SK-N-SH (cell line): Measurements from ENCODE around the gene ANKFN1. TPM values are rescaled to one million over a fixed set of nuclear protein-coding genes. Genes with fewer than 3 reads are reported as not detected.

Experiments
- CTCF ChIA-PET: fragments of 300-600, 350-600 bp; formaldehyde crosslinking; extraction: SDS; loops from one replicate; lab custom pipeline; 2021; lab: Yijun Ruan, JAX
- POLR2A ChIA-PET: fragments of 350-600 bp; sonication (Branson Sonifier 250); formaldehyde crosslinking; extraction: SDS; loops from one replicate; lab custom pipeline; 2020; ENCODE audit warnings: antibody characterized with exemption, inconsistent platforms; lab: Yijun Ruan, JAX
- DNase-seq: peaks from one replicate; pipeline ENCODE4 v3.0.0; 2012
- H2AFZ ChIP-seq: fragments of 200-600 bp; sonication (generic); 2 replicates; pipeline ENCODE4 v1.8.1; 2016; ENCODE audit warnings: antibody characterized with exemption, mild to moderate bottlenecking, low read depth
- H3F3A ChIP-seq: fragments of 200-600 bp; sonication (generic); replicated peaks from 2 replicates; pipeline ENCODE3; 2016; ENCODE audit warnings: antibody characterized with exemption, mild to moderate bottlenecking; ENCODE audit not compliant: insufficient read depth
- H3K27ac ChIP-seq, 2 experiments: fragments of 200-500 bp in 1 of 2; fragments of 200-600 bp in 1 of 2; sonication (Bioruptor generic) in 1 of 2; sonication (generic), shearing (Covaris generic) in 1 of 2; 2 replicates each; pipeline versions ENCODE4 v1.5.1 to v1.6.1; 2014 to 2016; ENCODE audit warnings: low read depth in 2 of 2, inconsistent platforms in 1 of 2, low read length in 1 of 2, mild to moderate bottlenecking in 1 of 2, mixed read lengths in 1 of 2
- H3K27me3 ChIP-seq: fragments of 200-600 bp; sonication (generic), shearing (Covaris generic); 2 replicates; pipeline ENCODE4 v1.6.1; 2016; ENCODE audit warnings: mixed run types; ENCODE audit not compliant: insufficient read depth
- H3K36me3 ChIP-seq, 2 experiments: fragments of 200-500 bp in 1 of 2; fragments of 200-600 bp in 1 of 2; sonication (Bioruptor generic) in 1 of 2; sonication (generic) in 1 of 2; replicated peaks in 1 of 2; 2 replicates each; pipeline versions ENCODE3 to v1.5.1; 2014 to 2016; ENCODE audit warnings: low read length in 1 of 2, mild to moderate bottlenecking in 1 of 2; ENCODE audit not compliant: insufficient read depth in 2 of 2, control insufficient read depth in 1 of 2
- H3K4me1 ChIP-seq, 2 experiments: fragments of 200-500 bp in 1 of 2; fragments of 200-600 bp in 1 of 2; sonication (Bioruptor generic) in 1 of 2; sonication (generic), shearing (Covaris generic) in 1 of 2; 2 replicates each; pipeline versions ENCODE4 v1.5.1 to v1.6.1; 2014 to 2016; ENCODE audit warnings: low read depth in 1 of 2, low read length in 1 of 2, mixed run types in 1 of 2; ENCODE audit not compliant: insufficient read depth in 2 of 2, control insufficient read depth in 1 of 2
- H3K4me2 ChIP-seq: fragments of 200-600 bp; sonication (generic), shearing (Covaris generic); 2 replicates; pipeline ENCODE4 v1.6.1; 2017; ENCODE audit warnings: mixed run types
- H3K4me3 ChIP-seq, 2 experiments: fragments of 200-500 bp in 1 of 2; fragments of 200-600 bp in 1 of 2; sonication (Bioruptor generic) in 1 of 2; sonication (generic), shearing (Covaris generic) in 1 of 2; 2 replicates each; pipeline versions ENCODE4 v1.5.1 to v1.8.1; 2014 to 2016; ENCODE audit warnings: low read depth in 2 of 2, inconsistent platforms in 1 of 2, low read length in 1 of 2, mild to moderate bottlenecking in 1 of 2, mixed read lengths in 1 of 2, moderate library complexity in 1 of 2
- H3K79me2 ChIP-seq: fragments of 200-600 bp; sonication (generic); 2 replicates; pipeline ENCODE4 v1.8.1; 2017; ENCODE audit warnings: mild to moderate bottlenecking; ENCODE audit not compliant: insufficient read depth
- H3K9ac ChIP-seq: fragments of 200-600 bp; sonication (generic); 2 replicates; pipeline ENCODE4 v1.6.1; 2017; ENCODE audit warnings: mixed run types
- H3K9me2 ChIP-seq: fragments of 200-600 bp; sonication (generic); 2 replicates; pipeline ENCODE4 v1.6.1; 2017; ENCODE audit warnings: mixed run types
- H3K9me3 ChIP-seq: fragments of 200-600 bp; sonication (generic); 2 replicates; pipeline ENCODE4 v1.6.1; 2017; ENCODE audit warnings: mixed run types, mild to moderate bottlenecking, moderate library complexity
- H4K20me1 ChIP-seq: fragments of 200-600 bp; sonication (generic); 2 replicates; pipeline ENCODE4 v1.6.1; 2017; ENCODE audit warnings: mild to moderate bottlenecking, mixed run types; ENCODE audit not compliant: insufficient read depth
- CHD2 ChIP-seq: fragments of 150-350 bp; IDR thresholded peaks from 2 replicates; pipeline ENCODE4 v1.6.1; 2018; ENCODE audit warnings: low read length; ENCODE audit not compliant: partially characterized antibody
- EP300 ChIP-seq, 2 experiments: IDR thresholded peaks; 2 replicates each; pipeline versions ENCODE4 v1.4.0 to v1.6.1; 2012; ENCODE audit warnings: borderline replicate concordance in 1 of 2, low read depth in 1 of 2, low read length in 1 of 2
- EZH2phosphoT487 ChIP-seq: fragments of 200-600 bp; sonication (generic); IDR thresholded peaks from 2 replicates; pipeline ENCODE4 v1.6.1; 2017; ENCODE audit warnings: low read depth, mixed run types, mild to moderate bottlenecking, antibody characterized with exemption, moderate library complexity, borderline replicate concordance
- GABPA ChIP-seq: IDR thresholded peaks from 2 replicates; pipeline ENCODE4 v1.4.0; 2012; ENCODE audit warnings: low read depth, mild to moderate bottlenecking
- GATA2 ChIP-seq: sonication (generic); formaldehyde crosslinking; IDR thresholded peaks from 2 replicates; pipeline ENCODE4 v1.5.0; 2020; ENCODE audit warnings: mild to moderate bottlenecking, missing genetic modification reagents
- IRF3 ChIP-seq: fragments of 150-350 bp; IDR thresholded peaks from 2 replicates; pipeline ENCODE4 v1.6.1; 2016; ENCODE audit warnings: mild to moderate bottlenecking, low read depth, low read length
- JUND ChIP-seq: IDR thresholded peaks from 2 replicates; pipeline ENCODE4 v1.4.0; 2012
- MAX ChIP-seq: IDR thresholded peaks from 2 replicates; pipeline ENCODE4 v1.4.0; 2012; ENCODE audit warnings: low read depth
- NFIC ChIP-seq: IDR thresholded peaks from 2 replicates; pipeline ENCODE4 v1.4.0; 2012; ENCODE audit warnings: borderline replicate concordance
- REST ChIP-seq: IDR thresholded peaks from 2 replicates; pipeline ENCODE4 v1.6.1; 2012; ENCODE audit warnings: mild to moderate bottlenecking, low read depth, low read length, moderate library complexity
- SMC3 ChIP-seq: IDR thresholded peaks from 2 replicates; pipeline ENCODE4 v1.6.1; 2012; ENCODE audit warnings: low read depth, low read length, improper control_type of control experiment
- TCF12 ChIP-seq: IDR thresholded peaks from 2 replicates; pipeline ENCODE4 v1.4.0; 2012
- TEAD4 ChIP-seq: IDR thresholded peaks from 2 replicates; pipeline ENCODE4 v1.4.0; 2012; ENCODE audit warnings: mild to moderate bottlenecking, borderline replicate concordance; ENCODE audit not compliant: insufficient read depth
- USF1 ChIP-seq: IDR thresholded peaks from 2 replicates; pipeline ENCODE4 v1.4.0; 2012; ENCODE audit warnings: low read depth, borderline replicate concordance
- ZBTB33 ChIP-seq: IDR thresholded peaks from 2 replicates; pipeline ENCODE4 v1.4.0; 2012; ENCODE audit warnings: low read depth, borderline replicate concordance
- WGBS: methylation state at CpG from one replicate; pipeline ENCODE4 v1.1.6; 2017; ENCODE audit warnings: low lambda C conversion rate; 5-methylcytosine and 5-hydroxymethylcytosine counted together
- polyA plus RNA-seq, 3 experiments: library from polyadenylated mRNA; depleted of rRNA; stranded (reverse); fragments of >200 nt; gene quantifications; 2 replicates each; pipeline ENCODE4 v1.2.3, GENCODE V29; 2012

ANKFN1 gene
- polyA plus RNA-seq, 1 of the 3 experiments (the other 2 are of a cell fraction), result 0.07 TPM

- no peaks in the 10 kb centered on the region for H3K27me3 ChIP-seq
- H3K79me2 ChIP-seq, result no peaks in the 10 kb centered on the region
- H3F3A ChIP-seq, result peaks cover 1% of the 10 kb centered on the region
- no peak overlapping the region for H3K4me2 ChIP-seq
- TF ChIP-seq REST (no peak), SMC3 (no peak), EP300 (IDR thresholded peaks at IDR 0.05; ENCODE audit: borderline replicate concordance in 1 of 2, low read depth in 1 of 2, low read length in 1 of 2) (no peak), TEAD4 (no peak), TCF12 (no peak), JUND (no peak), ZBTB33 (no peak), USF1 (no peak), NFIC (no peak), MAX (no peak), IRF3 (no peak), CHD2 (no peak), GATA2 (CRISPR knock-in tag) (no peak), GABPA (no peak), EZH2phosphoT487 (no peak)
- H3K9me2 ChIP-seq, result no peaks in the 10 kb centered on the region
- H3K27ac ChIP-seq, result no peak overlapping the region
- H3K4me1 ChIP-seq, result peaks cover 0 to 7% of the 10 kb centered on the region in 2 experiments; a peak in 1 of 4 replicates
- no peaks in the 10 kb centered on the region for H4K20me1 ChIP-seq
- DNase-seq, result no peak
- no peaks in the 10 kb centered on the region for H3K9me3 ChIP-seq
- no peaks in the 10 kb centered on the region for H3K36me3 ChIP-seq
- ChIA-PET POLR2A (no interaction called here), CTCF (interaction anchor here (0.6 to 1.0 kb wide), 2 partner anchors 17 to 417 kb away, joined by 3 to 4 read pairs; no protein-coding TSS in a partner anchor)
- 17% methylated on average over 3 of the region's 3 CpGs for WGBS
- H3K9ac ChIP-seq, result no peak overlapping the region
- H3K4me3 ChIP-seq, result no peak overlapping the region
- no peak overlapping the region for H2AFZ ChIP-seq
Measured at GRCh38 chr17:56144223-56144622, 9.1 kb upstream of the ANKFN1 start.
